HepG2 (cell line): Measurements from ENCODE around the gene CCNL1. TPM values are rescaled to one million over a fixed set of nuclear protein-coding genes. Genes with fewer than 3 reads are reported as not detected.
A peak's percentile ranks its signal among the peaks of the same experiment; 100 is the strongest.

Source experiments
- AHR ChIP-seq: IDR thresholded peaks from 2 replicates; pipeline ENCODE4 v1.6.1; 2018; ENCODE audit warnings: missing genetic modification reagents, missing compliant biosample characterization
- REL ChIP-seq: sonication (generic); formaldehyde crosslinking; conservative IDR thresholded peaks from 2 replicates; pipeline ENCODE4 v1.8.0; 2022; ENCODE audit warnings: mild to moderate bottlenecking, missing genetic modification reagents, moderate library complexity
- STAG1 ChIP-seq: sonication (generic); formaldehyde crosslinking; IDR thresholded peaks from 2 replicates; pipeline ENCODE4 v1.4.0; 2020; ENCODE audit warnings: missing genetic modification reagents
- TAF15 ChIP-seq: fragments of 200-400 bp; formaldehyde crosslinking; IDR thresholded peaks from one replicate; pipeline ENCODE4 v1.6.1; 2018; ENCODE audit warnings: mild to moderate bottlenecking, low read depth, low read length; ENCODE audit not compliant: poor library complexity, severe bottlenecking
- YY1 ChIP-seq: IDR thresholded peaks from 2 replicates; pipeline ENCODE4 v1.6.1; 2011; ENCODE audit warnings: low read length, low read depth, moderate library complexity, mild to moderate bottlenecking; ENCODE audit not compliant: insufficient read depth, insufficient replicate concordance
- ZNF180 ChIP-seq: sonication (generic); formaldehyde crosslinking; IDR thresholded peaks from 2 replicates; pipeline ENCODE4 v1.4.0; 2020; ENCODE audit warnings: low read depth, missing genetic modification reagents, borderline replicate concordance
- ZNF44 ChIP-seq: sonication (generic); formaldehyde crosslinking; IDR thresholded peaks from 2 replicates; pipeline ENCODE4 v1.5.1; 2020; ENCODE audit warnings: mild to moderate bottlenecking, missing genetic modification reagents
- ZNF556 ChIP-seq: sonication (generic); formaldehyde crosslinking; IDR thresholded peaks from 2 replicates; pipeline ENCODE4 v1.4.0; 2020; ENCODE audit warnings: mild to moderate bottlenecking, missing genetic modification reagents, borderline replicate concordance
- ZNF644 ChIP-seq: IDR thresholded peaks from 2 replicates; pipeline ENCODE4 v1.6.1; 2016; ENCODE audit warnings: low read depth
- ZNF720 ChIP-seq: sonication (generic); formaldehyde crosslinking; IDR thresholded peaks from 2 replicates; pipeline ENCODE4 v1.4.0; 2020; ENCODE audit warnings: missing genetic modification reagents
- ZNF777 ChIP-seq: sonication (generic); formaldehyde crosslinking; IDR thresholded peaks from 2 replicates; pipeline ENCODE4 v1.4.0; 2020; ENCODE audit warnings: missing genetic modification reagents
- ZSCAN31 ChIP-seq: sonication (generic); formaldehyde crosslinking; IDR thresholded peaks from 2 replicates; pipeline ENCODE4 v1.5.0; 2020; ENCODE audit warnings: low read depth, mild to moderate bottlenecking, missing genetic modification reagents
- polyA plus RNA-seq, 8 experiments: library from polyadenylated mRNA; depleted of rRNA in 3 of 8; stranded (reverse) in 7 of 8; unstranded in 1 of 8; fragments of >200 nt; fragmentation: Illumina TruSeq in 4 of 8; extraction: Trizol in 4 of 8; gene quantifications; 2 replicates each; pipeline versions ENCODE4 v1.2.1 to v1.2.3, GENCODE V29; 2011 to 2016; ENCODE audit warnings: low read depth in 4 of 8, missing spikeins in 1 of 8, mixed read lengths in 1 of 8; ENCODE audit not compliant: insufficient read depth in 1 of 8
- total RNA-seq, 5 experiments: library from RNA; depleted of rRNA; stranded (reverse); fragments of >200 nt; fragmentation: Illumina TruSeq; extraction: Trizol; gene quantifications; 2 replicates each; pipeline ENCODE4 v1.2.3, GENCODE V29; 2016; ENCODE audit warnings: low read depth in 1 of 5
- TF ChIP-seq, protein P1 (sequence below): sonication (generic); formaldehyde crosslinking; IDR thresholded peaks from 2 replicates; pipeline ENCODE4 v1.8.0; 2023; ENCODE audit warnings: mild to moderate bottlenecking, missing genetic modification reagents
- TF ChIP-seq, protein P2 (sequence below): IDR thresholded peaks from 2 replicates; pipeline ENCODE4 v1.6.1; 2012; ENCODE audit warnings: low read depth, low read length, improper control_type of control experiment
- TF ChIP-seq, protein P3 (sequence below): sonication (generic); formaldehyde crosslinking; IDR thresholded peaks from 2 replicates; pipeline ENCODE4 v1.8.1; 2023; ENCODE audit warnings: mild to moderate bottlenecking, missing genetic modification reagents, borderline replicate concordance
- TF ChIP-seq, protein P4 (sequence below): sonication (generic); formaldehyde crosslinking; IDR thresholded peaks from 2 replicates; pipeline ENCODE4 v1.5.0; 2020; ENCODE audit warnings: missing genetic modification reagents, mild to moderate bottlenecking, borderline replicate concordance
- TF ChIP-seq, protein P5 (sequence below): sonication (generic); formaldehyde crosslinking; IDR thresholded peaks from 2 replicates; pipeline ENCODE4 v1.5.0; 2020; ENCODE audit warnings: missing genetic modification reagents
- TF ChIP-seq, protein P6 (sequence below): sonication (generic); formaldehyde crosslinking; IDR thresholded peaks from 2 replicates; pipeline ENCODE4 v1.4.0; 2020; ENCODE audit warnings: missing genetic modification reagents

The CCNL1 gene
- total and polyA plus RNA-seq, 2 of the 13 experiments (the other 11 are each of a cell fraction or from before 2014, with no cell fraction given): 151 to 303 TPM

DNA sequence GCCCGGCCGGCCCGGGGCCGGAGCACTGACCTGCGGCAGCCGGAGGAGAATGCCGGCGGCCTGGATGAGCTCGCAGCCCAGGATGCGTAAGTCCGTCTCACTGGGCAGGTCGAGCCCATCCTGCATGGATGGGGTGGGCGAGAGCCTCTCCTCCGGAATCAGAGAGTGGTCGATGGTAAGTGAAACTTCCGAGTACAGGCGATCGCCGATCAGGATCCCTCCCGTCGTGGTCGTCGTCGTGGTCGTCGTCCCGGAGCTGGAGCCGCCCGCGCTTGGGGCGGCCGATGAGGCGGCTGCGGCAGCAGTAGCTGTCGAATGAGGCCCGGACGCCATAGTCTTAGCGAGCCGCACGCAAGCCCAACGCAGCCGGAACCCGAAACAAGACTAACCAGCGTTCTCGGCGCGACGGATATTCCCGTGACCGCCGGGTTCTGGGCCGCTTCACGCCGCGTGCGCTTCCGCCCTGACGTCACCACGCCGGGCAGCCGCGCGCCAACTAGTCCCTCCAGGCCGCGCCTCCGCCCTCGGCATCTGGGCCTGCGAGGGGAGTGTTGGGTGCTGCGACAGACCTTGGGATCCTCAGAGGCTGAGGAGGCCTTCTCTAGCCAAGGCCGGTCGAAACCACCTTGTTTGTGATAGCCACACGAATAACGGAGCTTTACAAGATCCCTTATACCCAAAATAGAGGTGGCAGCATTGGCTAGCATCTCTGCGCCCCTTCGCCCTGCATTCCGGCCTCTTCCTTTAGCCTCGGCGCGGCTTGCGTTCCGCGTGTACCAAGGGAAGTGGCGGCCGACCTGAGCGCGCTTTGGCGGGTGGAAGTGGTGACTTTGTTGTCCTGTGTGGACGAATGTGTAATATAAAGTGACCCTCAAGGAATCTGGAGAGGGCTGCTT lies at the start of gene CCNL1 (continued):
- TF ChIP-seq, protein P1, sequence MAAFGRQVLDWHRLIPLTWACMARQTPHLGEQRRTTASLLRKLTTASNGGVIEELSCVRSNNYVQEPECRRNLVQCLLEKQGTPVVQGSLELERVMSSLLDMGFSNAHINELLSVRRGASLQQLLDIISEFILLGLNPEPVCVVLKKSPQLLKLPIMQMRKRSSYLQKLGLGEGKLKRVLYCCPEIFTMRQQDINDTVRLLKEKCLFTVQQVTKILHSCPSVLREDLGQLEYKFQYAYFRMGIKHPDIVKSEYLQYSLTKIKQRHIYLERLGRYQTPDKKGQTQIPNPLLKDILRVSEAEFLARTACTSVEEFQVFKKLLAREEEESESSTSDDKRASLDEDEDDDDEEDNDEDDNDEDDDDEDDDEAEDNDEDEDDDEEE: peak; percentile 95
- TF ChIP-seq, protein P2, sequence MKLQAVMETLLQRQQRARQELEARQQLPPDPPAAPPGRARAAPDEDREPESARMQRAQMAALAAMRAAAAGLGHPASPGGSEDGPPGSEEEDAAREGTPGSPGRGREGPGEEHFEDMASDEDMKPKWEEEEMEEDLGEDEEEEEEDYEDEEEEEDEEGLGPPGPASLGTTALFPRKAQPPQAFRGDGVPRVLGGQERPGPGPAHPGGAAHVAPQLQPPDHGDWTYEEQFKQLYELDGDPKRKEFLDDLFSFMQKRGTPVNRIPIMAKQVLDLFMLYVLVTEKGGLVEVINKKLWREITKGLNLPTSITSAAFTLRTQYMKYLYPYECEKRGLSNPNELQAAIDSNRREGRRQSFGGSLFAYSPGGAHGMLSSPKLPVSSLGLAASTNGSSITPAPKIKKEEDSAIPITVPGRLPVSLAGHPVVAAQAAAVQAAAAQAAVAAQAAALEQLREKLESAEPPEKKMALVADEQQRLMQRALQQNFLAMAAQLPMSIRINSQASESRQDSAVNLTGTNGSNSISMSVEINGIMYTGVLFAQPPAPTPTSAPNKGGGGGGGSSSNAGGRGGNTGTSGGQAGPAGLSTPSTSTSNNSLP: no peak
- TF ChIP-seq REL (peak; percentile 96), ZNF644 (CRISPR knock-in tag) (peak; percentile 49; the same call in 1 of the 2 replicates), ZNF180 (CRISPR knock-in tag) (no peak; the same call in 1 of the 2 replicates), ZNF44 (CRISPR knock-in tag) (peak; percentile 96), STAG1 (CRISPR knock-in tag) (0 out of 2 replicates have a peak, but pooled peaks have one; percentile 13), YY1 (peak; percentile 91), ZNF720 (peak; percentile 50; the same call in 1 of the 2 replicates), AHR (CRISPR knock-in tag) (peak; percentile 97), ZSCAN31 (peak; percentile 95), ZNF556 (CRISPR knock-in tag) (peak; percentile 93; the same call in 1 of the 2 replicates), ZNF777 (CRISPR knock-in tag) (peak; percentile 86), TAF15 (peak; percentile 81)
- TF ChIP-seq, protein P3, sequence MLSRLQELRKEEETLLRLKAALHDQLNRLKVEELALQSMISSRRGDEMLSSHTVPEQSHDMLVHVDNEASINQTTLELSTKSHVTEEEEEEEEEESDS: peak; percentile 91
- TF ChIP-seq, protein P4, sequence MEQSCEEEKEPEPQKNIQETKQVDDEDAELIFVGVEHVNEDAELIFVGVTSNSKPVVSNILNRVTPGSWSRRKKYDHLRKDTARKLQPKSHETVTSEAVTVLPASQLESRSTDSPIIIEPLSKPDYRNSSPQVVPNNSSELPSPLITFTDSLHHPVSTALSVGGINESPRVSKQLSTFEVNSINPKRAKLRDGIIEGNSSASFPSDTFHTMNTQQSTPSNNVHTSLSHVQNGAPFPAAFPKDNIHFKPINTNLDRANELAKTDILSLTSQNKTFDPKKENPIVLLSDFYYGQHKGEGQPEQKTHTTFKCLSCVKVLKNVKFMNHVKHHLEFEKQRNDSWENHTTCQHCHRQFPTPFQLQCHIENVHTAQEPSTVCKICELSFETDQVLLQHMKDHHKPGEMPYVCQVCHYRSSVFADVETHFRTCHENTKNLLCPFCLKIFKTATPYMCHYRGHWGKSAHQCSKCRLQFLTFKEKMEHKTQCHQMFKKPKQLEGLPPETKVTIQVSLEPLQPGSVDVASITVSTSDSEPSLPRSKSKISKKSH (CRISPR knock-in tag): peak; percentile 90; the same call in 1 of the 2 replicates
- TF ChIP-seq, protein P5, sequence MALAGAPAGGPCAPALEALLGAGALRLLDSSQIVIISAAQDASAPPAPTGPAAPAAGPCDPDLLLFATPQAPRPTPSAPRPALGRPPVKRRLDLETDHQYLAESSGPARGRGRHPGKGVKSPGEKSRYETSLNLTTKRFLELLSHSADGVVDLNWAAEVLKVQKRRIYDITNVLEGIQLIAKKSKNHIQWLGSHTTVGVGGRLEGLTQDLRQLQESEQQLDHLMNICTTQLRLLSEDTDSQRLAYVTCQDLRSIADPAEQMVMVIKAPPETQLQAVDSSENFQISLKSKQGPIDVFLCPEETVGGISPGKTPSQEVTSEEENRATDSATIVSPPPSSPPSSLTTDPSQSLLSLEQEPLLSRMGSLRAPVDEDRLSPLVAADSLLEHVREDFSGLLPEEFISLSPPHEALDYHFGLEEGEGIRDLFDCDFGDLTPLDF (CRISPR knock-in tag): peak; percentile 96
- TF ChIP-seq, protein P6, sequence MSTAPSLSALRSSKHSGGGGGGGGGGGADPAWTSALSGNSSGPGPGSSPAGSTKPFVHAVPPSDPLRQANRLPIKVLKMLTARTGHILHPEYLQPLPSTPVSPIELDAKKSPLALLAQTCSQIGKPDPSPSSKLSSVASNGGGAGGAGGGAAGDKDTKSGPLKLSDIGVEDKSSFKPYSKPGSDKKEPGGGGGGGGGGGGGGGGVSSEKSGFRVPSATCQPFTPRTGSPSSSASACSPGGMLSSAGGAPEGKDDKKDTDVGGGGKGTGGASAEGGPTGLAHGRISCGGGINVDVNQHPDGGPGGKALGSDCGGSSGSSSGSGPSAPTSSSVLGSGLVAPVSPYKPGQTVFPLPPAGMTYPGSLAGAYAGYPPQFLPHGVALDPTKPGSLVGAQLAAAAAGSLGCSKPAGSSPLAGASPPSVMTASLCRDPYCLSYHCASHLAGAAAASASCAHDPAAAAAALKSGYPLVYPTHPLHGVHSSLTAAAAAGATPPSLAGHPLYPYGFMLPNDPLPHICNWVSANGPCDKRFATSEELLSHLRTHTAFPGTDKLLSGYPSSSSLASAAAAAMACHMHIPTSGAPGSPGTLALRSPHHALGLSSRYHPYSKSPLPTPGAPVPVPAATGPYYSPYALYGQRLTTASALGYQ (CRISPR knock-in tag): peak; percentile 84
